Measurements from ENCODE around the gene MVD.
A peak's percentile ranks its signal among the peaks of the same experiment; 100 is the strongest.

MVD gene

GRCh38 chr16:88639231-88640038, 23.5 kb downstream of the MVD start:
- DNase-seq: no peak

GRCh38 chr16:88638323-88639230, 24.3 kb downstream of the MVD start, which contains the start of gene IL17C:
Gene IL17C (plus strand): TSS chr16:88638572. CDS start chr16:88638642, 70 bp downstream.
- no peak for DNase-seq

GRCh38 chr16:88636488-88637265, 26.2 kb downstream of the MVD start:
- no peak for DNase-seq

- DNase-seq: no peak
Observed at GRCh38 chr16:88635671-88636319, 27.1 kb downstream of the MVD start.

- no peak for DNase-seq
Observed at GRCh38 chr16:88634994-88635670, 27.8 kb downstream of the MVD start.

- DNase-seq: peak; percentile 43 to 66
Observed at GRCh38 chr16:88634141-88634993, 28.5 kb downstream of the MVD start.

- peak; percentile 52 to 63 for DNase-seq
Observed at GRCh38 chr16:88633684-88634140, 29.2 kb downstream of the MVD start.

- no peak for DNase-seq
Observed at GRCh38 chr16:88632587-88632930, 30.3 kb downstream of the MVD start.

GRCh38 chr16:88631920-88632586, 30.8 kb downstream of the MVD start:
- DNase-seq: no peak

GRCh38 chr16:88631384-88631783, 31.5 kb downstream of the MVD start:
- DNase-seq: no peak

- DNase-seq: no peak
Observed at GRCh38 chr16:88630941-88631340, 31.9 kb downstream of the MVD start.

GRCh38 chr16:88630433-88630832, 32.5 kb downstream of the MVD start:
- no peak for DNase-seq

- no peak for DNase-seq
Observed at GRCh38 chr16:88629835-88630234, 33.1 kb downstream of the MVD start.

- DNase-seq: no peak
Observed at GRCh38 chr16:88628512-88628974, 34.3 kb downstream of the MVD start.

- DNase-seq: no peak
Observed at GRCh38 chr16:88627531-88628411, 35.1 kb downstream of the MVD start.

GRCh38 chr16:88626646-88627045, 36.2 kb downstream of the MVD start:
- no peak for DNase-seq

GRCh38 chr16:88624977-88625576, 37.8 kb downstream of the MVD start:
- DNase-seq: no peak

- no peak for DNase-seq
Observed at GRCh38 chr16:88624481-88624880, 38.4 kb downstream of the MVD start.

GRCh38 chr16:88623858-88624257, 39.0 kb downstream of the MVD start:
- no peak for DNase-seq

Data from stimulated activated CD4-positive, alpha-beta T cell treated with anti-CD3 and anti-CD28 coated beads, Interleukin-2, amount 100 ng/mL, for 24 hours (primary cell).